NT2/D1 (cell line): ENCODE data around the gene LRRC4B.
"Not testable (repeated sequence)": the region's sequence is repeated elsewhere in the genome, so short reads cannot be mapped to it uniquely, and the experiment has no call there.

Source experiments
- DNase-seq: peaks from one replicate; pipeline ENCODE4 v3.0.0-alpha.2; 2011; ENCODE audit warnings: low read depth, low spot score
- H3K27me3 ChIP-seq: 2 replicates; pipeline ENCODE4 v1.6.0; 2011; ENCODE audit warnings: mild to moderate bottlenecking; ENCODE audit not compliant: insufficient read length, insufficient read depth
- H3K36me3 ChIP-seq: 2 replicates; pipeline ENCODE4 v1.6.1; 2011; ENCODE audit warnings: mild to moderate bottlenecking, low read length, mixed read lengths; ENCODE audit not compliant: insufficient read depth, insufficient read length
- H3K4me1 ChIP-seq: 2 replicates; pipeline ENCODE4 v1.5.1; 2011; ENCODE audit not compliant: insufficient read depth, insufficient read length
- H3K4me3 ChIP-seq: 2 replicates; pipeline ENCODE4 v1.5.1; 2011; ENCODE audit warnings: low read depth; ENCODE audit not compliant: insufficient read length
- H3K9ac ChIP-seq: 2 replicates; pipeline ENCODE4 v1.6.0; 2011; ENCODE audit warnings: low read depth; ENCODE audit not compliant: insufficient read length
- H3K9me3 ChIP-seq: 2 replicates; pipeline ENCODE4 v1.5.1; 2011; ENCODE audit warnings: mild to moderate bottlenecking, low read length; ENCODE audit not compliant: insufficient read depth
- SUZ12 ChIP-seq: IDR thresholded peaks from 2 replicates; pipeline ENCODE4 v1.6.1; 2011; ENCODE audit not compliant: insufficient read length, insufficient read depth; ENCODE audit errors: extremely low read depth
- YY1 ChIP-seq: IDR thresholded peaks from 2 replicates; pipeline ENCODE4 v1.6.1; 2011; ENCODE audit not compliant: insufficient read length, insufficient read depth
- ZNF274 ChIP-seq: IDR thresholded peaks from 2 replicates; pipeline ENCODE4 v1.6.1; 2011; ENCODE audit warnings: mild to moderate bottlenecking, low read depth, low read length

Gene LRRC4B

DNA sequence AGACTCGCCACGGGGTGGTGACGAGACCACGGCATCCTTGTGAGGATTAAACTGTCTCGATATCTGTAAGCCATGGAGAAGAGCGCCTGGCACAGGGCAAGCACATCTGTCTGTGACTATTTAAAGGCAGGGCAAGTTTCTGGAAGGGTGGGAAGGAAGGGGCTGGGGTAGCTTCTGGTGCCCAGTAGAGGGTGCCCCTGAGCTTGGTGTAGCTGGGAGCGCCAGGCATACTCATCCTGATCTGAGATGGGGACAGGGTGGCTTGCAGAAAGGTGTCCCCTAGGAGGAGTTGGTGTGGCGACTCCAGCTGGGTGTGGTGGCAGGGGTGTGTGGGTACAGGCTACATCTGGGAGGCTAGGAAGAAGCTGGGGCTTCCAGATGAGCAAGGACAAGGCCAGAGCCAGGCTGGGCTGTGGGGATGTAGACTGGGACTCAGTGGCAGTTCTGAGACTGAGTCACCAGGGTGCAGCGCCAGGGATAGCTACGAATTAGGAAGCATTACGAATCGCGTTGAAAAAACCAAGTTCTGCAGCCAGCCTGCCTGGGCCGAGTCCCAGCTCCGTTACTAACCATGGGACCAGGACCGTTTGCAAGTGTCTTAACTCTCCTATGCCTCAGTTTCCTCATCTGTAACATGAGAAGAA is 31.5 kb downstream of the LRRC4B start:
- no peaks in the 10 kb centered on the region for H3K27me3 ChIP-seq
- H3K9ac ChIP-seq = no peak overlapping the region
- no peaks in the 10 kb centered on the region for H3K4me1 ChIP-seq
- TF ChIP-seq ZNF274 (no peak), SUZ12 (no peak), YY1 (no peak)
- H3K4me3 ChIP-seq = no peak overlapping the region
- DNase-seq = no peak
- H3K36me3 ChIP-seq = peaks cover 10% of the 10 kb centered on the region
- peaks cover 10% of the 10 kb centered on the region for H3K9me3 ChIP-seq

DNA sequence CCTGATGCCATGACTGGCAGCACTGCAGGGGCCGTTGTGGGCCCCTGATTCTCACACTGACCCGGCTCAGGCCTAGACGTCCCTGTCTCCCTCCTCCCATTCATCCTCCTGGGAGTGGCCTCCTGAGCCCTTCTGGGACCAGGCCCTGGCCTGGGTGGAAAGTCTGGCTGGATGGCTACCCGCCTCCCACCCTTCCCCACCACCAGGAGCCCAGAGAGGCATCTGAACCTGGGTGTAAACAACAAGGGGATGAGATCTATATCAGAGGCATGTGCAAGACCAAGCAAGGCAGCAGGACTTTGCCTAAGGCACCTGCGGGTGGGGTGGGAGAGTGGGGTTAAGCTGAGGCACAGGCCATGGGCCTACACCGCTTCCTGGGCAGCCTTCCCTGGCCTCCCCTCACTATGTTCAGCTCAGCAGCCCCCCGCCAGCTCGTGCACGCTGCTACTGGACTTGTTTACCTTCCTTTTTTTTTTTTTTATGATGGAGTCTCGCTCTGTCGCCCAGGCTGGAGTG is 32.5 kb downstream of the LRRC4B start:
- Histone ChIP-seq H3K9ac (no peak overlapping the region), H3K27me3 (no peaks in the 10 kb centered on the region)
- no peak for DNase-seq

DNA sequence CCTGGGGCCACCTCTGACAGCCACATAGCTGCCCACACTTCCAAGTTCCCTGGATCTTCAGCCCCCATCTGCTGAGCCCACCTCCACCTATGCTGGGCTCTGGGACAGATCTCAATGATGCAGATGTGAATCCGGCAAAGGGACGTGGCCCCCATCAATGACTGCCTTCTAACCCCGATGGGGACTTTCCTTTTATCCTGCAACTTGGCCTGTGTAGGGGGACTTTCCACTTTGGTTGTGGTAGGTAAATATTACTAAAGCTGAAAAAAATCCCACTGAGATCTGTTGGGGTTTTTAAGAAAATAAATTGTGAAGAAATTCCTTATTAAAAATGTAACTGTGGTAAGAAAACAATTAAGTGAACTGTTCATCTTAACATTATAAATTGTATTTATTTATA is 33.8 kb downstream of the LRRC4B start:
- peaks cover 5% of the 10 kb centered on the region for H3K4me1 ChIP-seq
- H3K36me3 ChIP-seq = peaks cover 10% of the 10 kb centered on the region
- H3K9me3 ChIP-seq = peaks cover 10% of the 10 kb centered on the region
- no peak overlapping the region for H3K9ac ChIP-seq
- no peak overlapping the region for H3K4me3 ChIP-seq
- DNase-seq = no peak
- H3K27me3 ChIP-seq = no peaks in the 10 kb centered on the region
- no peak for TF ChIP-seq ZNF274
- no peak for TF ChIP-seq YY1
- TF ChIP-seq SUZ12 = no peak

More for the DNA sequence above, 32.5 kb downstream of the LRRC4B start:
- Histone ChIP-seq H3K9me3 (peaks cover 10% of the 10 kb centered on the region), H3K4me1 (peaks cover 1% of the 10 kb centered on the region), H3K4me3 (no peak overlapping the region), H3K36me3 (peaks cover 10% of the 10 kb centered on the region)
- no peak for TF ChIP-seq YY1

DNA sequence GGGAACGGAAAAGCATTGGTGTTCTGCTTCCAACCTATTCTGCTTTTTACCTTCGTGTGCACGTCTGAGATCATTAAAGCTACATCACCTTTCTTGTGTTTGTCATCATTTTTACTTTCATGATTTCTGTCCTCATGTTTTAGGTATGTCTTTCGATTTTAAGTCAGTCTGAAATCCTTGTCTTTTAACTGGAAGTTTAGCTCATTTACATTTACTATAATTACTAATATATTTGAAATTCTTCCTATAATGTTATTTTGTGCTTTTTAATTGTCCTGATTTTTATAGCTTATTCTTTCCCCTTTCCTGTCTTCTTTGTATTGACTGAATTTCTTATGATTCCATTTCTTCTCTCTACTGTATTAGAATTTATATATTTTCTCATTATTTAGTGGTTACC is 35.3 kb downstream of the LRRC4B start:
- no peak overlapping the region for H3K9ac ChIP-seq
- no peak for TF ChIP-seq YY1
- TF ChIP-seq SUZ12 = no peak
- TF ChIP-seq ZNF274 = no peak
- DNase-seq = no peak
- H3K36me3 ChIP-seq = peaks cover 10% of the 10 kb centered on the region
- H3K9me3 ChIP-seq = peaks cover 10% of the 10 kb centered on the region
- H3K27me3 ChIP-seq = no peaks in the 10 kb centered on the region
- no peak overlapping the region for H3K4me3 ChIP-seq
- H3K4me1 ChIP-seq = peaks cover 5% of the 10 kb centered on the region

DNA sequence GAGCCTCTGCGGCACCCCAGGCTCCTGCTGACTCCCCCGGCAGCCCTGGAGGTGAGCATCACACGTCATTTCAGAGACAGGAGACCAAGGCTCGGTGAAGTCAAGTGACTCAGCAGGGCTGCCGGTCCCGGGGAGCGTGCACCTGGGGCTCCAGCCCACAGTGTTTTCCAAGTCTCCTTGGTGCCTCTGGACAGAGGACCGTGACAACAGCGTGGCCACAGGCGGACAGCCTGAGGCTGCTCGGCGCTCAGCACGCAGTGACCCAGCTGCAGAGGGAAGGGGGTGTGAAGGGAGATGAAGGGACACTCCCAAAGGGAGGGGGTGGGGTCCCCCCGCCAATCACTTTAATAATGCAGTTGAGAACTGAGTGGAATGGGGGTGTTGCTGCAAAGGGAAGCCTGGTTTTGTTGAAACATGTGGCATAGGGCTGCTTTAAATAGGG is 37.0 kb downstream of the LRRC4B start:
- H3K9me3 ChIP-seq = peaks cover 10% of the 10 kb centered on the region
- DNase-seq = no peak
- H3K36me3 ChIP-seq = peaks cover under 1% of the 10 kb centered on the region
- H3K4me3 ChIP-seq = no peak overlapping the region
- no peak overlapping the region for H3K9ac ChIP-seq
- H3K27me3 ChIP-seq = no peaks in the 10 kb centered on the region
- TF ChIP-seq ZNF274 = no peak
- no peak for TF ChIP-seq YY1
- no peak for TF ChIP-seq SUZ12
- peaks cover 6% of the 10 kb centered on the region for H3K4me1 ChIP-seq

DNA sequence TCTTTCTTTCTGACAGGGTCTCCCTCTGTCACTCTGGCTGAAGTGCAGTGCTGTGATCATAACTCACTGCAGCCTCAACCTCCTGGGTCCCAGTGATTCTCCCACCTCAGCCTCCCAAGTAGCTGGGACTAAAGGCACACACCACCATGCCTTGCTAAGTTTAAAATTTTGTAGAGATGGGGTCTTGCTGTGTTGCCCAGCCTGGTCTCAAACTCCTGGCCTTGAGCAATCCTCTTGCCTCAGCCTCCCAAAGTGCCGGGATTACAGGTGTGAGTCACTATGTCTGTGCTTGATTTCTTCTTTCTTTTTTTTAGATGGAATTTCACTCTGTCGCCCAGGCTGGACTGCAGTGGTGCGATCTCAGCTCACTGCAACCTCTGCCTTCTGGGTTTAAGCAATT is 40.2 kb downstream of the LRRC4B start:
- H3K4me3 ChIP-seq, H3K36me3 ChIP-seq, DNase-seq, H3K9ac ChIP-seq, H3K27me3 ChIP-seq, H3K9me3 ChIP-seq, H3K4me1 ChIP-seq: not testable (repeated sequence)

DNA sequence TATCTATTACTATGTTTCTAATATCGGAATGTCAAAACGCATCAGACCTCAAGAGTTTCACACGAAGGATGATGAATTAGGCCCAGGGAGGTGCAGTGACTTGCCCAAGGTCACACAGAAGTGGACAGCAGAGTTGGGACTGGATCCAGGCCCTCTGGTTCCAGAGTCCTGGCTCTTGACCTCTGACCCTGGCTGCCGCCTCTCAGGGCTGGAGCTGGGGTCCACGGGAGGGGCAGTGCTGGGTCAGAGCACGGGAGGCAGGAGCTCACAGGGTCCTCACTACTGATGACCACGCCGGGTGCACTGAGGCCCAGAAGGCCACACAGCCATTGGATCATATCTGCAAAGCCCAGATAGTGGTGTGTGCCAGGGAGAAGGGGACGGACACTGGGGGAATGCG is 45.4 kb downstream of the LRRC4B start:
- Histone ChIP-seq H3K9ac (no peak overlapping the region), H3K27me3 (no peaks in the 10 kb centered on the region), H3K9me3 (no peaks in the 10 kb centered on the region), H3K4me1 (peaks cover 4% of the 10 kb centered on the region), H3K36me3 (peaks cover 18% of the 10 kb centered on the region), H3K4me3 (no peak overlapping the region)
- DNase-seq = no peak
- TF ChIP-seq YY1 (no peak), ZNF274 (no peak), SUZ12 (no peak)

DNA sequence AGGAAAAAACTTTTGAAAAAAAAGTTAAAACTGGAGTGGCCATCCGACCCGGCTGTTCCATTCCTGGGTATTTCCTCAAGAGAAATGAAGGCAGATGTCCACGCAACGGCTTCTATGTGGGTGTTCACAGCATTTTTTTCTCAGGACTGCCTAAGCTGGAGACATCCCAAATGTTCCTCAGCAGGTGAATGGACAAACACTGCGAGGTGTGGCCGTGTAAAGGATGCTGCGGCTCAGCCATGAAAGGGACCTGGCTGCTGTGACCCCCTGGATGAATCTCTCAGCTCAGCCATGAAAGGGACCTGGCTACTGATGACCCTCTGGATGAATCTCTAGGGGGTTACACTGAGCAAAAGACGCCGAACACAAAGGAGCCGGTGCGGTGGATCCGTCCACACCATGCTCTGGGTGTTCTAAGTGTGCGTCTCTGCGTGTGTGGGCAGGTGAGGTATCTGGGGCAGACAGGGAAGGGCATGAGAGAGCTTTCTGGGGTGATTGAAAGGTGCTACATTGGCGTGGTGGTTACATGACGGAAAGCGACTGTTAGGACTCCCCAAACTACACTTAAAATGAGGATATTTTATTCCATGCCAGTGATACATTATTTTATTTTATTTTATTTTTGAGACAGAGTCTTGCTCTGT is 47.3 kb downstream of the LRRC4B start:
- Histone ChIP-seq H3K9ac (no peak overlapping the region), H3K27me3 (no peaks in the 10 kb centered on the region), H3K36me3 (peaks cover 26% of the 10 kb centered on the region), H3K4me1 (peaks cover under 1% of the 10 kb centered on the region), H3K9me3 (no peaks in the 10 kb centered on the region), H3K4me3 (no peak overlapping the region)
- TF ChIP-seq SUZ12 (no peak), YY1 (no peak), ZNF274 (no peak)
- no peak for DNase-seq
